ENCODE data around the gene STK32A. TPM values are rescaled to one million over a fixed set of nuclear protein-coding genes. Genes with fewer than 3 reads are reported as not detected.

Gene STK32A
- total and polyA plus RNA-seq, 2 experiments from 2014 or later: 2.4 to 2.8 TPM

DNA sequence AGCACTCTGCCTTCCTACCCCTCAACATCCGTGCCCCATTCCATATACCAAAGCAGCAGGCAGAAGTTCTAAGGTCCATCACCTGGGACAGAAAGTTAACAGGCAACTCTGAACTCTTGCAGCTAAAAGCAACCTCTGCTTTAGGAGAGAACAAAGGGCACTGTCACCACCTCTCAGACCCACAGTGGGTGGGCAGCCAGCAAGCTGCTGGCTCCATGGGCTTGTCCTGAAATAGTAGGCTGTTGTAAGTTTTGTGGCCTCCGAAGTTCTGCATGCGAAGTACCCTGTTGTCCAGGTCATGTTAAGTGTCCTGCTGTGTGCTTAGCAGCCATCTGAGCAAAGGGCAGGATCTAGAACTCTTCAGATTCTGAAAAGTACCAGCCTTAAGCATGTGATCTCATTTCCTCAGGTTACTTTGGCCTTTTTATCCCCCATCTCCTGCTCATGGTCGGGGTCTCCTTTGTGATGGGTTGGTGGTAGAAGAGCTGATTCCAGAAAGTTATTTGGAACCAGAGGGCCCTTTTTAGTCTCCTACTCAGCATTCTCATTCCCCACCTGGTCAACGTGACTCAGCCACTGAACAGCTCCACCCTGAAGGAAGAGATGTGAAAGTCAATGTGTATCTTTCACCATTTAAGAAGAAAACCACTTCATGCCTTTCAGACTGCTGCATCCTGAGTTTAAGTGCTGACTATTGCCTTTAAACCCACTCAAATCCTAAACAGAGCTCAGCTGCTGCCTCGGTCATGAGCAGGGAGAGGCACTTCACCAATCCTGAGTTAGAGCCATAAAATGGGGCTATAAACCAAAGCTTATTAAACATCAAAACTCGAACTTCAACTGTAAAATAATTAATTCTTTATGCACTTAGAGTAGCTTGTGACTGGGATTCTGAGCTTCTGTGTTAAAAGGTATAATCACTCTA lies 153.6 kb downstream of the STK32A start:
- Histone ChIP-seq H4K20me1 (replicated peaks; ENCODE audit: insufficient read depth) (peaks cover 8% of the 10 kb centered on the region), H3K9me2 (ENCODE audit: insufficient read depth) (no peaks in the 10 kb centered on the region), H2AFZ (no peak overlapping the region), H3F3A (replicated peaks; ENCODE audit: low read depth) (peaks cover 24% of the 10 kb centered on the region), H3K79me2 (replicated peaks; ENCODE audit: insufficient read depth) (no peaks in the 10 kb centered on the region), H3K27ac (ENCODE audit: low read depth) (peak overlapping the region; percentile 59), H3K4me2 (no peak overlapping the region), H3K36me3 (ENCODE audit: insufficient read depth) (peaks cover 27% of the 10 kb centered on the region), H3K4me1 (ENCODE audit: insufficient read depth) (peaks cover 23% of the 10 kb centered on the region), H3K27me3 (ENCODE audit: insufficient read depth) (no peaks in the 10 kb centered on the region), H3K4me3 (no peak overlapping the region)
- peak overlapping the region; percentile 32 for H3K27ac Mint-ChIP-seq
- peaks cover 35% of the 10 kb centered on the region for H3K36me3 Mint-ChIP-seq (ENCODE audit: low read depth)
- H3K27me3 Mint-ChIP-seq (ENCODE audit: insufficient read depth, low read depth, poor library complexity): peaks cover 24% of the 10 kb centered on the region
- H3K4me3 Mint-ChIP-seq: no peak overlapping the region
- H3K9me3 Mint-ChIP-seq: no peaks in the 10 kb centered on the region
- ATAC-seq (peak; percentile 61), DNase-seq (ENCODE audit: low spot score) (peak; percentile 50)
- TF ChIP-seq POLR2AphosphoS5 (IDR thresholded peaks at IDR 0.05; ENCODE audit: low read depth) (0 out of 2 replicates have a peak, but pooled peaks have one; percentile 30), CREB1 (CRISPR knock-in tag; IDR thresholded peaks at IDR 0.05; ENCODE audit: low read depth) (no peak), ZNF331 (CRISPR knock-in tag; IDR thresholded peaks at IDR 0.05; ENCODE audit: low read depth) (no peak)
- TF ChIP-seq, protein P1, sequence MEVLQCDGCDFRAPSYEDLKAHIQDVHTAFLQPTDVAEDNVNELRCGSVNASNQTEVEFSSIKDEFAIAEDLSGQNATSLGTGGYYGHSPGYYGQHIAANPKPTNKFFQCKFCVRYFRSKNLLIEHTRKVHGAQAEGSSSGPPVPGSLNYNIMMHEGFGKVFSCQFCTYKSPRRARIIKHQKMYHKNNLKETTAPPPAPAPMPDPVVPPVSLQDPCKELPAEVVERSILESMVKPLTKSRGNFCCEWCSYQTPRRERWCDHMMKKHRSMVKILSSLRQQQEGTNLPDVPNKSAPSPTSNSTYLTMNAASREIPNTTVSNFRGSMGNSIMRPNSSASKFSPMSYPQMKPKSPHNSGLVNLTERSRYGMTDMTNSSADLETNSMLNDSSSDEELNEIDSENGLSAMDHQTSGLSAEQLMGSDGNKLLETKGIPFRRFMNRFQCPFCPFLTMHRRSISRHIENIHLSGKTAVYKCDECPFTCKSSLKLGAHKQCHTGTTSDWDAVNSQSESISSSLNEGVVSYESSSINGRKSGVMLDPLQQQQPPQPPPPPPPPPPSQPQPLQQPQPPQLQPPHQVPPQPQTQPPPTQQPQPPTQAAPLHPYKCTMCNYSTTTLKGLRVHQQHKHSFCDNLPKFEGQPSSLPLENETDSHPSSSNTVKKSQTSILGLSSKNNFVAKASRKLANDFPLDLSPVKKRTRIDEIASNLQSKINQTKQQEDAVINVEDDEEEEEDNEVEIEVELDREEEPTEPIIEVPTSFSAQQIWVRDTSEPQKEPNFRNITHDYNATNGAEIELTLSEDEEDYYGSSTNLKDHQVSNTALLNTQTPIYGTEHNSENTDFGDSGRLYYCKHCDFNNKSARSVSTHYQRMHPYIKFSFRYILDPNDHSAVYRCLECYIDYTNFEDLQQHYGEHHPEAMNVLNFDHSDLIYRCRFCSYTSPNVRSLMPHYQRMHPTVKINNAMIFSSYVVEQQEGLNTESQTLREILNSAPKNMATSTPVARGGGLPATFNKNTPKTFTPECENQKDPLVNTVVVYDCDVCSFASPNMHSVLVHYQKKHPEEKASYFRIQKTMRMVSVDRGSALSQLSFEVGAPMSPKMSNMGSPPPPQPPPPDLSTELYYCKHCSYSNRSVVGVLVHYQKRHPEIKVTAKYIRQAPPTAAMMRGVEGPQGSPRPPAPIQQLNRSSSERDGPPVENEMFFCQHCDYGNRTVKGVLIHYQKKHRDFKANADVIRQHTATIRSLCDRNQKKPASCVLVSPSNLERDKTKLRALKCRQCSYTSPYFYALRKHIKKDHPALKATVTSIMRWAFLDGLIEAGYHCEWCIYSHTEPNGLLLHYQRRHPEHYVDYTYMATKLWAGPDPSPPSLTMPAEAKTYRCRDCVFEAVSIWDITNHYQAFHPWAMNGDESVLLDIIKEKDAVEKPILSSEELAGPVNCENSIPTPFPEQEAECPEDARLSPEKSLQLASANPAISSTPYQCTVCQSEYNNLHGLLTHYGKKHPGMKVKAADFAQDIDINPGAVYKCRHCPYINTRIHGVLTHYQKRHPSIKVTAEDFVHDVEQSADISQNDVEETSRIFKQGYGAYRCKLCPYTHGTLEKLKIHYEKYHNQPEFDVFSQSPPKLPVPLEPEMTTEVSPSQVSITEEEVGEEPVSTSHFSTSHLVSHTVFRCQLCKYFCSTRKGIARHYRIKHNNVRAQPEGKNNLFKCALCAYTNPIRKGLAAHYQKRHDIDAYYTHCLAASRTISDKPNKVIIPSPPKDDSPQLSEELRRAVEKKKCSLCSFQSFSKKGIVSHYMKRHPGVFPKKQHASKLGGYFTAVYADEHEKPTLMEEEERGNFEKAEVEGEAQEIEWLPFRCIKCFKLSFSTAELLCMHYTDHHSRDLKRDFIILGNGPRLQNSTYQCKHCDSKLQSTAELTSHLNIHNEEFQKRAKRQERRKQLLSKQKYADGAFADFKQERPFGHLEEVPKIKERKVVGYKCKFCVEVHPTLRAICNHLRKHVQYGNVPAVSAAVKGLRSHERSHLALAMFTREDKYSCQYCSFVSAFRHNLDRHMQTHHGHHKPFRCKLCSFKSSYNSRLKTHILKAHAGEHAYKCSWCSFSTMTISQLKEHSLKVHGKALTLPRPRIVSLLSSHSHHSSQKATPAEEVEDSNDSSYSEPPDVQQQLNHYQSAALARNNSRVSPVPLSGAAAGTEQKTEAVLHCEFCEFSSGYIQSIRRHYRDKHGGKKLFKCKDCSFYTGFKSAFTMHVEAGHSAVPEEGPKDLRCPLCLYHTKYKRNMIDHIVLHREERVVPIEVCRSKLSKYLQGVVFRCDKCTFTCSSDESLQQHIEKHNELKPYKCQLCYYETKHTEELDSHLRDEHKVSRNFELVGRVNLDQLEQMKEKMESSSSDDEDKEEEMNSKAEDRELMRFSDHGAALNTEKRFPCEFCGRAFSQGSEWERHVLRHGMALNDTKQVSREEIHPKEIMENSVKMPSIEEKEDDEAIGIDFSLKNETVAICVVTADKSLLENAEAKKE (CRISPR knock-in tag; IDR thresholded peaks at IDR 0.05): no peak
- H3K4me1 Mint-ChIP-seq: peaks cover 45% of the 10 kb centered on the region
